ENCODE results near the gene KCNQ1OT1.

DNA sequence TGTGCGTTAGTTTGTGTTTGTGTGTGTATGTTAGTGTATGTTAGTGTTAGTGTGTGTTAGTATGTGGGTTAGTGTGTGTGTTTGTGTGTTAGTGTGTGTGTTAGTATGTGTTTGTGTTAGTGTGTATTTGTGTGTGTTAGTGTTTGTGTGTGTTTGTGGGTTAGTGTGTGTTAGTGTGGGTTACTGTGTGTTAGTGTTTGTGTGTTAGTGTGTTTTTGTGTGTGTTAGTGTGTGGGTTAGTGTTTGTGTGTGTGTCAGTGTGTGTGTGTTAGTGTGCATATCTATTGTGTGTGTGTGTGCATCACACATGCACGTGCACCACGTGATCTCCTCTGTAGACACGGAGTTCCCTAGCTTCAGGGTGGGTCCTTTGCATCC is 115.4 kb downstream of the KCNQ1OT1 start:
- TF ChIP-seq, protein P1, sequence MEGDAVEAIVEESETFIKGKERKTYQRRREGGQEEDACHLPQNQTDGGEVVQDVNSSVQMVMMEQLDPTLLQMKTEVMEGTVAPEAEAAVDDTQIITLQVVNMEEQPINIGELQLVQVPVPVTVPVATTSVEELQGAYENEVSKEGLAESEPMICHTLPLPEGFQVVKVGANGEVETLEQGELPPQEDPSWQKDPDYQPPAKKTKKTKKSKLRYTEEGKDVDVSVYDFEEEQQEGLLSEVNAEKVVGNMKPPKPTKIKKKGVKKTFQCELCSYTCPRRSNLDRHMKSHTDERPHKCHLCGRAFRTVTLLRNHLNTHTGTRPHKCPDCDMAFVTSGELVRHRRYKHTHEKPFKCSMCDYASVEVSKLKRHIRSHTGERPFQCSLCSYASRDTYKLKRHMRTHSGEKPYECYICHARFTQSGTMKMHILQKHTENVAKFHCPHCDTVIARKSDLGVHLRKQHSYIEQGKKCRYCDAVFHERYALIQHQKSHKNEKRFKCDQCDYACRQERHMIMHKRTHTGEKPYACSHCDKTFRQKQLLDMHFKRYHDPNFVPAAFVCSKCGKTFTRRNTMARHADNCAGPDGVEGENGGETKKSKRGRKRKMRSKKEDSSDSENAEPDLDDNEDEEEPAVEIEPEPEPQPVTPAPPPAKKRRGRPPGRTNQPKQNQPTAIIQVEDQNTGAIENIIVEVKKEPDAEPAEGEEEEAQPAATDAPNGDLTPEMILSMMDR (IDR thresholded peaks at IDR 0.05; ENCODE audit: low read length): no peak
- TF ChIP-seq EZH2 (IDR thresholded peaks at IDR 0.05; ENCODE audit: borderline replicate concordance, low read length): no peak

Data from OCI-LY1 (cell line).